Hepatocyte (in vitro differentiated cells): Measurements from ENCODE around the gene ZNF774.

Source experiments
- CTCF ChIP-seq: fragments of 200-600 bp; sonication (generic); IDR thresholded peaks from 2 replicates; pipeline ENCODE4 v1.5.1; 2016; ENCODE audit warnings: antibody characterized with exemption, mild to moderate bottlenecking; ENCODE audit not compliant: poor library complexity
- EZH2 ChIP-seq: fragments of 200-600 bp; sonication (generic); IDR thresholded peaks from 2 replicates; pipeline ENCODE4 v1.6.1; 2016; ENCODE audit warnings: antibody characterized with exemption, mild to moderate bottlenecking, borderline replicate concordance

- TF ChIP-seq CTCF: no peak
- TF ChIP-seq EZH2: no peak
Measured at GRCh38 chr15:90405055-90405607, 53.0 kb downstream of the ZNF774 start.
